Osteocyte (in vitro differentiated cells): ENCODE results near the gene DNAL1. TPM values are rescaled to one million over a fixed set of nuclear protein-coding genes. Genes with fewer than 3 reads are reported as not detected.

ENCODE experiments used
- DNase-seq: peaks from one replicate; pipeline ENCODE4 v3.0.0; 2021; ENCODE audit warnings: mixed read lengths; ENCODE audit not compliant: unreplicated experiment; ENCODE audit errors: extremely low spot score
- H3K27ac Mint-ChIP-seq: one replicate; pipeline ENCODE4 v1.8.0; 2021; ENCODE audit warnings: mild to moderate bottlenecking, mixed read lengths; ENCODE audit not compliant: unreplicated experiment
- H3K27me3 Mint-ChIP-seq: one replicate; pipeline ENCODE4 v1.8.0; 2021; ENCODE audit warnings: mixed read lengths; ENCODE audit not compliant: unreplicated experiment
- H3K36me3 Mint-ChIP-seq: one replicate; pipeline ENCODE4 v1.8.0; 2021; ENCODE audit warnings: mixed read lengths; ENCODE audit not compliant: unreplicated experiment
- H3K4me1 Mint-ChIP-seq: one replicate; pipeline ENCODE4 v1.8.0; 2021; ENCODE audit warnings: mixed read lengths; ENCODE audit not compliant: unreplicated experiment
- H3K4me3 Mint-ChIP-seq: one replicate; pipeline ENCODE4 v1.8.0; 2021; ENCODE audit warnings: mild to moderate bottlenecking, moderate library complexity, mixed read lengths; ENCODE audit not compliant: unreplicated experiment
- H3K9me3 Mint-ChIP-seq: one replicate; pipeline ENCODE4 v1.8.0; 2021; ENCODE audit warnings: mixed read lengths; ENCODE audit not compliant: unreplicated experiment
- total RNA-seq: library from RNA; stranded (reverse); gene quantifications from 2 replicates; pipeline ENCODE4 v1.2.1, GENCODE V29; 2021
- TF ChIP-seq, protein P1 (sequence below): fragments of 200-600 bp; sonication (generic); IDR thresholded peaks from 2 replicates; pipeline ENCODE4 v1.5.0; 2021; ENCODE audit warnings: antibody characterized with exemption, mild to moderate bottlenecking, moderate library complexity

Gene DNAL1
- total RNA-seq, 1 donor from 2014 or later, result 12.5 TPM

GRCh38 chr14:73610687-73611086 lies 34.1 kb upstream of the DNAL1 start:
- H3K27ac Mint-ChIP-seq, result no peak overlapping the region
- no peak overlapping the region for H3K4me3 Mint-ChIP-seq
- no peaks in the 10 kb centered on the region for H3K36me3 Mint-ChIP-seq
- H3K9me3 Mint-ChIP-seq, result no peaks in the 10 kb centered on the region
- no peaks in the 10 kb centered on the region for H3K27me3 Mint-ChIP-seq
- TF ChIP-seq, protein P1, sequence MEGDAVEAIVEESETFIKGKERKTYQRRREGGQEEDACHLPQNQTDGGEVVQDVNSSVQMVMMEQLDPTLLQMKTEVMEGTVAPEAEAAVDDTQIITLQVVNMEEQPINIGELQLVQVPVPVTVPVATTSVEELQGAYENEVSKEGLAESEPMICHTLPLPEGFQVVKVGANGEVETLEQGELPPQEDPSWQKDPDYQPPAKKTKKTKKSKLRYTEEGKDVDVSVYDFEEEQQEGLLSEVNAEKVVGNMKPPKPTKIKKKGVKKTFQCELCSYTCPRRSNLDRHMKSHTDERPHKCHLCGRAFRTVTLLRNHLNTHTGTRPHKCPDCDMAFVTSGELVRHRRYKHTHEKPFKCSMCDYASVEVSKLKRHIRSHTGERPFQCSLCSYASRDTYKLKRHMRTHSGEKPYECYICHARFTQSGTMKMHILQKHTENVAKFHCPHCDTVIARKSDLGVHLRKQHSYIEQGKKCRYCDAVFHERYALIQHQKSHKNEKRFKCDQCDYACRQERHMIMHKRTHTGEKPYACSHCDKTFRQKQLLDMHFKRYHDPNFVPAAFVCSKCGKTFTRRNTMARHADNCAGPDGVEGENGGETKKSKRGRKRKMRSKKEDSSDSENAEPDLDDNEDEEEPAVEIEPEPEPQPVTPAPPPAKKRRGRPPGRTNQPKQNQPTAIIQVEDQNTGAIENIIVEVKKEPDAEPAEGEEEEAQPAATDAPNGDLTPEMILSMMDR, result no peak
- H3K4me1 Mint-ChIP-seq, result peaks cover 2% of the 10 kb centered on the region
- no peak for DNase-seq

GRCh38 chr14:73612339-73613045 lies 32.3 kb upstream of the DNAL1 start, which contains the start of gene ACOT6:
Gene ACOT6, plus strand, starts transcription at chr14:73612517. Its CDS starts 55 bp downstream, at chr14:73612572.
- Mint-ChIP-seq H3K27ac (peak within 1 kb of the TSS; percentile 84), H3K4me1 (peaks cover 2% of the 10 kb centered on the region), H3K27me3 (no peaks in the 10 kb centered on the region), H3K4me3 (peak within 1 kb of the TSS; percentile 86), H3K9me3 (no peaks in the 10 kb centered on the region), H3K36me3 (no peaks in the 10 kb centered on the region)
- DNase-seq, result peak; percentile 90
- TF ChIP-seq, protein P1, result no peak

GRCh38 chr14:73613046-73613383 lies 31.8 kb upstream of the DNAL1 start:
- Mint-ChIP-seq H3K4me3 (peak overlapping the region; percentile 86), H3K27me3 (no peaks in the 10 kb centered on the region), H3K9me3 (no peaks in the 10 kb centered on the region), H3K36me3 (no peaks in the 10 kb centered on the region), H3K27ac (peak overlapping the region; percentile 84), H3K4me1 (peaks cover 2% of the 10 kb centered on the region)
- DNase-seq, result no peak
- TF ChIP-seq, protein P1, result no peak

DNA sequence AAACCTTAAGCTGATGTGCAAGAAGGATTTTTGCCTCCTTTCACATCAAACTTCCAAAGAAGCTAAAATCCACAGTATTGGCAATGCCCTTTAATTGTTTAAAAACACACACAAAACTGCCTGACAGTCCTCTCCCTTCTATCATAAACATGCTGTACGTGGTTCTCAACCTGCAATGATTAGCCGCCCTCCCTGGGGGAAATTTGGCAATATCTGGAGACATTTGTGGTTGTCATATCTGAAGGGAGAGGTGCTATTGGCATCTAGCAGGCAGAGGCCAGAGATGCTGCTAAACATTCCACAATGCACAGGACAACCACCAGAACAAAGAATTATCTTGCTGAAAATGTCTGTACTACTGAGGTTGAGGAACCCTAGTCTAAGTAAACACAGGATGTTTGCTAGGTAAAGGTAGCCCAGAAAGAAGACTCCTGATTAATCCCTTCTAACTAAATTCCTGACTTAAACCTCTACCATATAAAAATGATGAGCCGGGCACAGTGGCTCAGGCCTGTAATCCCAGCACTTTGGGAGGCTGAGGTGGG lies 31.3 kb upstream of the DNAL1 start:
- H3K4me1 Mint-ChIP-seq, result peaks cover 2% of the 10 kb centered on the region
- no peaks in the 10 kb centered on the region for H3K9me3 Mint-ChIP-seq
- no peaks in the 10 kb centered on the region for H3K36me3 Mint-ChIP-seq
- peak overlapping the region; percentile 84 for H3K27ac Mint-ChIP-seq
- TF ChIP-seq, protein P1, result no peak
- H3K4me3 Mint-ChIP-seq, result peak overlapping the region; percentile 86
- no peak for DNase-seq
- no peaks in the 10 kb centered on the region for H3K27me3 Mint-ChIP-seq

DNA sequence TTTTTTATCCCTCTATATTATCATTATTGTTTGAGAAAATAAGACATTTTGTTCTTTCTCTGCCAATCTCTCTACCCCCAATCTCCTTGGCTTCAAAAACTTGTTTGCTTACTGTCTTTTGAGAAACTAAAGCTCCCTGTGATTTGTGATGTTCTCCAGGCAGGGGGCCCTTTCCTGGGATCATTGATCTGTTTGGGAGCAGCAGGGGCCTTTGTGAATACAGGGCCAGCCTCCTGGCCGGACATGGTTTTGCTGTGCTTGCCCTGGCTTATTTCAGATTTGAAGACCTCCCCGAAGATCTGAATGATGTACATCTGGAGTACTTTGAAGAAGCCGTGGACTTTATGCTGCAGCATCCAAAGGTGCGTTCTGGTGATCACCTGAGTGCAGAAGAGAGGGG lies 28.0 kb upstream of the DNAL1 start:
- Mint-ChIP-seq H3K9me3 (no peaks in the 10 kb centered on the region), H3K27me3 (no peaks in the 10 kb centered on the region), H3K27ac (no peak overlapping the region), H3K4me1 (peaks cover 2% of the 10 kb centered on the region), H3K4me3 (no peak overlapping the region), H3K36me3 (no peaks in the 10 kb centered on the region)
- no peak for DNase-seq
- TF ChIP-seq, protein P1, result no peak
